Psoas muscle (tissue), 8 donors: Measurements from ENCODE around the gene HTT. TPM values are rescaled to one million over a fixed set of nuclear protein-coding genes. Genes with fewer than 3 reads are reported as not detected.
A peak's percentile ranks its signal among the peaks of the same experiment; 100 is the strongest.

Source experiments
- ATAC-seq, 4 donors: fragments of 200-7000 bp; cut with Tn5 transposase; one replicate each; pipeline ENCODE4 v1.9.1; 2020; ENCODE audit warnings: moderate library complexity in 3 of 4, mild to moderate bottlenecking in 2 of 4
- DNase-seq, 2 donors: peaks; one replicate each; pipeline ENCODE4 v3.0.0-alpha.2; 2020
- H3K27ac ChIP-seq: fragments of 200-600 bp; one replicate; pipeline ENCODE4 v1.8.0; 2022
- H3K27me3 ChIP-seq, 3 donors: fragments of 200-600 bp in 1 of 3; one replicate each; pipeline versions ENCODE4 v1.6.1 to v1.8.0; 2013 to 2022; ENCODE audit warnings: low read length in 2 of 3, mild to moderate bottlenecking in 2 of 3, moderate library complexity in 1 of 3; ENCODE audit not compliant: insufficient read depth in 3 of 3
- H3K36me3 ChIP-seq, 2 donors: fragments of 200-600 bp in 1 of 2; one replicate each; pipeline versions ENCODE4 v1.6.1 to v1.8.0; 2013 to 2022; ENCODE audit warnings: low read depth in 1 of 2, mild to moderate bottlenecking in 1 of 2, moderate library complexity in 1 of 2; ENCODE audit not compliant: insufficient read depth in 1 of 2
- H3K4me1 ChIP-seq: fragments of 200-600 bp; one replicate; pipeline ENCODE4 v1.8.0; 2022
- H3K4me3 ChIP-seq: fragments of 200-600 bp; one replicate; pipeline ENCODE4 v1.8.0; 2022; ENCODE audit warnings: mild to moderate bottlenecking
- H3K9me3 ChIP-seq: fragments of 200-600 bp; one replicate; pipeline ENCODE4 v1.8.0; 2022
- WGBS, 3 donors: extraction: QIAGEN DNeasy Blood & Tissue Kit; methylation state at CpG; one replicate each; pipeline versions ENCODE4 v1.1.6 to v1.1.7; 2013; 5-methylcytosine and 5-hydroxymethylcytosine counted together
- intact Hi-C, 2 donors: fragments of 100-400 bp; cut with DNase I; formaldehyde crosslinking; loops; one replicate each; pipeline versions ENCODE4 v1.11.0 to v1.14.2; 2022
- polyA plus RNA-seq, 3 donors: library from polyadenylated mRNA; stranded (reverse); fragments of 200-250 nt; gene quantifications; one replicate each; pipeline ENCODE4 v1.2.3, GENCODE V29; 2013
- total RNA-seq, 4 donors: library from RNA; stranded (reverse); fragmentation: NEBNext Ultra II Directional in 2 of 4; extraction: Animal tissue kit (Norgen Biotek cat#: 25700) in 2 of 4; gene quantifications; one replicate each; pipeline versions ENCODE4 v1.2.1 to v1.2.4, GENCODE V29; 2021 to 2023
- TF ChIP-seq, protein P1 (sequence below): fragments of 200-600 bp; IDR thresholded peaks from one replicate; pipeline ENCODE4 v1.8.0; 2022; ENCODE audit warnings: antibody characterized with exemption
- donor health status: healthy with polysubstance abuse.
- donor health status: DM: no; HTN: no; CAD: no; lungs with moderate emphysema.
- donor health status: Bipolar disorder and iron deficiency.
- donor health status: healthy.
- donor health status: DM: yes; HTN: yes; CAD: no.
- donor health status: DM: no; HTN: no; CAD: no.
- donor health status: DM: no; HTN: no; CAD: no.
- donor health status: DM: yes; HTN: yes; CAD: no.

The HTT gene
- total and polyA plus RNA-seq, 7 donors: 6.7 to 39.9 (median 29.6) TPM

DNA sequence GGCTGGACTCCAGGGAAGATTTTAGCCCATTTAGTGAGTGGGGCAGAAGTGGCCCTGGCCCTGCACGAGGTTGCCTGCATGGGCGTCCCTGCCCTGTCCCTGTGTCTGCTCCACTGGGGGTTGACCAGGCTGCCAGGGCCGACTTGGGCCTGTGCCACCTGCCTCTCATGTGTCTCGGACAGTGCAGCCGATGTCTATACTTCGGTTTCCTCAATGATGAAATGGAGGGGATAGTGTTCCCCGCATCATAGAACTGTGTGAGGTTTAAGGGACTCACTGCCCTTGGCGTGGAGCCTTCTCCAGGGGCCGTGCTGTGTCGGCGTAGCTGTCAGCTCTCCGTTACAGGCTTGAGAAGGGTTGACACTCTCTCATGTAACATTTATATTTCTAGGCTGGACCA lies 147.5 kb downstream of the HTT start:
- TF ChIP-seq, protein P1, sequence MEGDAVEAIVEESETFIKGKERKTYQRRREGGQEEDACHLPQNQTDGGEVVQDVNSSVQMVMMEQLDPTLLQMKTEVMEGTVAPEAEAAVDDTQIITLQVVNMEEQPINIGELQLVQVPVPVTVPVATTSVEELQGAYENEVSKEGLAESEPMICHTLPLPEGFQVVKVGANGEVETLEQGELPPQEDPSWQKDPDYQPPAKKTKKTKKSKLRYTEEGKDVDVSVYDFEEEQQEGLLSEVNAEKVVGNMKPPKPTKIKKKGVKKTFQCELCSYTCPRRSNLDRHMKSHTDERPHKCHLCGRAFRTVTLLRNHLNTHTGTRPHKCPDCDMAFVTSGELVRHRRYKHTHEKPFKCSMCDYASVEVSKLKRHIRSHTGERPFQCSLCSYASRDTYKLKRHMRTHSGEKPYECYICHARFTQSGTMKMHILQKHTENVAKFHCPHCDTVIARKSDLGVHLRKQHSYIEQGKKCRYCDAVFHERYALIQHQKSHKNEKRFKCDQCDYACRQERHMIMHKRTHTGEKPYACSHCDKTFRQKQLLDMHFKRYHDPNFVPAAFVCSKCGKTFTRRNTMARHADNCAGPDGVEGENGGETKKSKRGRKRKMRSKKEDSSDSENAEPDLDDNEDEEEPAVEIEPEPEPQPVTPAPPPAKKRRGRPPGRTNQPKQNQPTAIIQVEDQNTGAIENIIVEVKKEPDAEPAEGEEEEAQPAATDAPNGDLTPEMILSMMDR: no peak
- Histone ChIP-seq H3K9me3 (no peaks in the 10 kb centered on the region), H3K27ac (peak overlapping the region; percentile 69), H3K4me3 (no peak overlapping the region), H3K36me3 (peaks cover 0 to 95% of the 10 kb centered on the region in 2 donors), H3K4me1 (peaks cover 30% of the 10 kb centered on the region), H3K27me3 (no peaks in the 10 kb centered on the region)
- peak; percentile 83 to 90 (median 88) for ATAC-seq
- intact Hi-C loops: no loop called here
- 32 to 73% (median 34%) methylated on average over 12 of the region's 12 CpGs for WGBS, 3 donors
- DNase-seq: peak; percentile 75 to 94

GRCh38 chr4:3223346-3223745 lies 148.9 kb downstream of the HTT start:
- H3K4me3 ChIP-seq: no peak overlapping the region
- H3K27ac ChIP-seq: no peak overlapping the region
- intact Hi-C loops: no loop called here
- H3K27me3 ChIP-seq: no peaks in the 10 kb centered on the region
- peaks cover 0 to 88% of the 10 kb centered on the region in 2 donors for H3K36me3 ChIP-seq
- ATAC-seq (no peak), DNase-seq (peak; percentile 3 to 44)
- peaks cover 30% of the 10 kb centered on the region for H3K4me1 ChIP-seq
- H3K9me3 ChIP-seq: no peaks in the 10 kb centered on the region
- TF ChIP-seq, protein P1: no peak
- WGBS, 3 donors: 93 to 95% (median 95%) methylated on average over 11 of the region's 11 CpGs

DNA sequence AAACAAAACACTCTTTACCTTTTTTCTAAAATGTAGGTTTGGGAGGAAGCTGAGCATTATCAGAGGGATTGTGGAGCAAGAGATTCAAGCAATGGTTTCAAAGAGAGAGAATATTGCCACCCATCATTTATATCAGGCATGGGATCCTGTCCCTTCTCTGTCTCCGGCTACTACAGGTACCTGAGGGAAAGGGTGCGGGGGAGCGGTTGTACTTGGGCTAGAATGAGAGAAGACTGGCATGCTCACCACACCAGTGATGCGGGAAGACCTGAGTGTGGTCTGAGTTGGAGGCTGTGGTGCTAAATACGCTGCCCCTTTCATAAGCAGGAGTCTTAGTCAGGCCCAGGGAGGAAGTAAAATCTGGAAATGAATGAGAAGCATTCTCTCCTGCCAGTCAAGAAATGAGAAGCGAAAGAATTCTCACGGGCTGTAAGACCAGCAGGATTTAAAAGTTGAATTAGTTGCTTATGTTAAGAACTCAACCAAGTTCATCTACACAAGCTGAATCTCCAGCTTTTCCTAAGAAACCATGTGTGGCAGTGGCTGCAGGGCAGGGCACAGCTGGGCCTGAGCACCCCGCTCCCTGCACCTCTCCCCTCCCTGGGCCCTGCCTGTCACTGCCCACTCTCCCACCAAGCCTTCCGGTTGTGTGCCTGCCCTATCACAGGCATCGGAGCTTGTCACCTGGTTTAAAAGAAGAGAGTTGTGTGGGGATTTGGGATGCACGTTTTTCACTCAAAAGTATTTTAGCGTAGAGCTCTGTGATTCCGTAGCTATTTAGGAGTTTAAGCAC lies 149.7 kb downstream of the HTT start:
- no peak for ATAC-seq
- peak; percentile 6 to 15 for DNase-seq
- TF ChIP-seq, protein P1: no peak
- Histone ChIP-seq H3K27ac (no peak overlapping the region), H3K4me3 (no peak overlapping the region), H3K27me3 (no peaks in the 10 kb centered on the region), H3K9me3 (no peaks in the 10 kb centered on the region), H3K36me3 (peaks cover 0 to 85% of the 10 kb centered on the region in 2 donors), H3K4me1 (peaks cover 30% of the 10 kb centered on the region)
- 92 to 96% (median 96%) methylated on average over 13 of the region's 13 CpGs for WGBS, 3 donors
- intact Hi-C loops: no loop called here

DNA sequence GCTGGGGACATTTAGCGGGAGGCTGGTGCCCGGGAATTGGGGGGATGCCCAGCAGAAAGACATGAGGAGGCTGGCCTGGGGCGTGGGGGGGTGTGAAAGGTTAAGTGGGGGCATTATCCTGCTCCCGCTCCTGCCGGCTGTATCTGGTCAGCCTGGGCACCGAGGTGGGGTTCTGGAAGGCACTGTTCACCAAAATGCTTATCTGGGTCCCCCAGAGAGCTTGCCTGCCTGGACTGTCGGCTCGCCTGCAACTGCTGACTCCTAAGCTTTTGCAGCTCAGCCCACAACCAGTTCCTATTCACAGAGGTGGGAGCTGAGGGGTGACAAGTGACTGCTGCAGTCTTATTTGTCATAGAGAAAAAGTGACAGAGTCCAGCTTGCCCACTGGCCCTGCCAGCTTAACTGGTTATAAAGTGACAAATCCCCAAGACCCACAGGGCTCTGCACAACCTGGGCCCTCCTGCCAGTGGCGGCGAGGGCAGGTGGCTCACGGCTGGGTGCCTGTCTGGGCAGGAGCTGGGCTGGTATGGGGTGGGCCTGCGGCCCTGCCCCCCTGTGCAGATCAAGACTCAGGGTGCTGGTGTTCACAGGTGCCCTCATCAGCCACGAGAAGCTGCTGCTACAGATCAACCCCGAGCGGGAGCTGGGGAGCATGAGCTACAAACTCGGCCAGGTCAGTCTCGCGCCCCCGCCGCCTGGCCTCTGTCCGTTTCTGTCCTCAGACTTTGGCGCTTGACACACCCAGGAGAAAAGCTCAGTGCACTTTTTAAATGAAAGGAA lies 150.8 kb downstream of the HTT start:
- WGBS, 3 donors: 86 to 92% (median 90%) methylated on average over 22 of the region's 22 CpGs
- H3K4me1 ChIP-seq: peaks cover 23% of the 10 kb centered on the region
- no peaks in the 10 kb centered on the region for H3K9me3 ChIP-seq
- H3K27ac ChIP-seq: no peak overlapping the region
- H3K27me3 ChIP-seq: no peaks in the 10 kb centered on the region
- peaks cover 0 to 86% of the 10 kb centered on the region in 2 donors for H3K36me3 ChIP-seq
- intact Hi-C loops: no loop called here
- no peak overlapping the region for H3K4me3 ChIP-seq
- TF ChIP-seq, protein P1: no peak
- ATAC-seq (no peak), DNase-seq (peak; percentile 15 to 23)
